Endothelial cell (in vitro differentiated cells): ENCODE data around the gene TRIO. TPM values are rescaled to one million over a fixed set of nuclear protein-coding genes. Genes with fewer than 3 reads are reported as not detected.

Experiments used
- DNase-seq: peaks from one replicate; pipeline ENCODE4 v3.0.0; 2021; ENCODE audit warnings: low spot score
- H3K27ac Mint-ChIP-seq: one replicate; pipeline ENCODE4 v1.8.0; 2021; ENCODE audit warnings: mixed read lengths, inconsistent platforms; ENCODE audit not compliant: unreplicated experiment
- H3K27me3 Mint-ChIP-seq: one replicate; pipeline ENCODE4 v1.8.0; 2021; ENCODE audit warnings: mild to moderate bottlenecking, moderate library complexity, mixed read lengths, inconsistent platforms; ENCODE audit not compliant: unreplicated experiment
- H3K36me3 Mint-ChIP-seq: one replicate; pipeline ENCODE4 v1.8.0; 2021; ENCODE audit warnings: mild to moderate bottlenecking, low read depth, mixed read lengths, inconsistent platforms; ENCODE audit not compliant: unreplicated experiment
- H3K4me1 Mint-ChIP-seq: one replicate; pipeline ENCODE4 v1.8.0; 2021; ENCODE audit warnings: mild to moderate bottlenecking, mixed read lengths, inconsistent platforms; ENCODE audit not compliant: unreplicated experiment
- H3K4me3 Mint-ChIP-seq: one replicate; pipeline ENCODE4 v1.8.0; 2021; ENCODE audit warnings: mild to moderate bottlenecking, mixed read lengths, inconsistent platforms; ENCODE audit not compliant: unreplicated experiment
- H3K9me3 Mint-ChIP-seq: one replicate; pipeline ENCODE4 v1.8.0; 2021; ENCODE audit warnings: mixed read lengths, inconsistent platforms; ENCODE audit not compliant: unreplicated experiment
- total RNA-seq: library from RNA; stranded (reverse); fragmentation: NEBNext Ultra II Directional; extraction: Animal tissue kit (Norgen Biotek cat#: 25700); gene quantifications from one replicate; pipeline ENCODE4 v1.2.1, GENCODE V29; 2021; ENCODE audit not compliant: unreplicated experiment
- TF ChIP-seq, protein P1 (sequence below): fragments of 200-600 bp; sonication (generic); IDR thresholded peaks from one replicate; pipeline ENCODE4 v1.5.0; 2021; ENCODE audit warnings: antibody characterized with exemption; ENCODE audit not compliant: unreplicated experiment

Gene TRIO
- total RNA-seq, 1 donor from 2014 or later = 229 TPM

DNA sequence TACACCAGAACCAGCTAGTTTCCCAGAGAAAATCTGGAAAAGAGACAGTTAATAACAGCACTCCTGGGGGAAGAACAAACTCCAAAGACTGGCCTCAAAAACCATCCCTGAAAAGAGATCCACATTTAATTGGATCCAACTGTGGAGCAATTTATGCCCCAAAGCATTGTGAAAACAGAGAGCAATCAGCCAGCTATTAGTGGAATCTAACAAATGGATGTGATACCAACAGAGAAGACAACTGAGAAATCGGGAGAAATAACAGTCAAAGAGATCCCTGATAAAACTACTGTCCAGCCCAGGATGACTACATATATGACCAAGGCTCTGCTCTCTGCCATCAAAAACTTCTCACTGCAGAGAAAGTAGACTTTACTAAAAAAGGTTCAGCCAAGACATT, 40.5 kb upstream of the TRIO start:
- Mint-ChIP-seq H3K9me3 (no peaks in the 10 kb centered on the region), H3K36me3 (no peaks in the 10 kb centered on the region), H3K27me3 (no peaks in the 10 kb centered on the region), H3K4me1 (no peaks in the 10 kb centered on the region), H3K4me3 (no peak overlapping the region), H3K27ac (no peak overlapping the region)
- TF ChIP-seq, protein P1, sequence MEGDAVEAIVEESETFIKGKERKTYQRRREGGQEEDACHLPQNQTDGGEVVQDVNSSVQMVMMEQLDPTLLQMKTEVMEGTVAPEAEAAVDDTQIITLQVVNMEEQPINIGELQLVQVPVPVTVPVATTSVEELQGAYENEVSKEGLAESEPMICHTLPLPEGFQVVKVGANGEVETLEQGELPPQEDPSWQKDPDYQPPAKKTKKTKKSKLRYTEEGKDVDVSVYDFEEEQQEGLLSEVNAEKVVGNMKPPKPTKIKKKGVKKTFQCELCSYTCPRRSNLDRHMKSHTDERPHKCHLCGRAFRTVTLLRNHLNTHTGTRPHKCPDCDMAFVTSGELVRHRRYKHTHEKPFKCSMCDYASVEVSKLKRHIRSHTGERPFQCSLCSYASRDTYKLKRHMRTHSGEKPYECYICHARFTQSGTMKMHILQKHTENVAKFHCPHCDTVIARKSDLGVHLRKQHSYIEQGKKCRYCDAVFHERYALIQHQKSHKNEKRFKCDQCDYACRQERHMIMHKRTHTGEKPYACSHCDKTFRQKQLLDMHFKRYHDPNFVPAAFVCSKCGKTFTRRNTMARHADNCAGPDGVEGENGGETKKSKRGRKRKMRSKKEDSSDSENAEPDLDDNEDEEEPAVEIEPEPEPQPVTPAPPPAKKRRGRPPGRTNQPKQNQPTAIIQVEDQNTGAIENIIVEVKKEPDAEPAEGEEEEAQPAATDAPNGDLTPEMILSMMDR = no peak
- DNase-seq = no peak

DNA sequence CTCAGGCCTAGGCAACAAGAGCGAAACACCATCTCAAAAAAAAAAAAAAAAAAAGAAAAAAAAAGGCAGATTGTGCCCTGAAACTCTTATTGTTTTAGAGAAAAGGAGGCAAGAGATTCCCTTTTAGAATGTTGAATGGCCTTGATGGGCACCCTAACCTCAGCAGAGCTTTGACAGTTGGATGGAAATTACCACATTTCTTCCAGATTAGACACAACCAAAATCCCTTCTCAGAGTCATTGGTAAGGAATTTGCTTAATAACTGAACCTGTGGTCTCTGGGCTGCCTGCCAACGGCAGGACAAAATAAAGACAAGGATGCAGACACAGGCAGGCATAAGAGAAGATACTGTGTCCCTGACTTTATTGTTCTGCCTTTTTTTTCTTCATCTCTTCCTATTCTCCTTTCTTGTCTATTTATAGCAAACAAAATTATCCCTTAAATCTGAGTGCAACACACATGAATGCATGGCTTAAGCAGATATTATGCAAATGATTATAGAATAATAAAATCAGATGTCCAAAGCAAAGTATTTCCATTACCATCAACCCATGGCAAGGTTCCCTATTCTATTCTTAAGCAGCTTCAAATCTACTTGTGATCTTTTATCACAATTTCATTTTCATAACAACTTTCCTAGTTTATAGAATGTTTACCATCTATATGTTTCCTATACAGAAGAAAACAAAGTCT, 37.3 kb upstream of the TRIO start:
- no peak overlapping the region for H3K4me3 Mint-ChIP-seq
- DNase-seq = no peak

DNA sequence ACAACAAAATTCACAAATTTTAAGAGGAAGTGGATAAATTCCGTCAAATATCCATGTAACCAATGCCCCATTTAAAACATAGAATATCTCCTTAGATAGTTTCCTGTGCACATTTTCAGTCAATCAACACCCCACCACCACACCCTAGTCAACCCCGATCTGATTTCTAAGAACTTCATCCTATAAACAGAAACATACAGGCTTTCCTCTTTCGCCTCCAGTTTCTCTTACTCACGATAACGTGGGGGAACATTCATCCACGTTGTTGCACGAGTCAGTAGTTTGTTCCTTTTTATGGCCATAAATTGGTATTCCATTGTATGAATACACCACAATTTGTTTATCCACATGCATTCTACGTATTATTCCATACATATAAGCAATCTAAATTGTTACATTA, 35.6 kb upstream of the TRIO start:
- Mint-ChIP-seq H3K27ac (no peak overlapping the region), H3K27me3 (no peaks in the 10 kb centered on the region), H3K4me1 (peaks cover 7% of the 10 kb centered on the region), H3K36me3 (peaks cover 5% of the 10 kb centered on the region), H3K9me3 (no peaks in the 10 kb centered on the region), H3K4me3 (no peak overlapping the region)
- TF ChIP-seq, protein P1 = no peak
- no peak for DNase-seq

More for the DNA sequence above, 37.3 kb upstream of the TRIO start:
- Mint-ChIP-seq H3K27ac (no peak overlapping the region), H3K4me1 (peaks cover 7% of the 10 kb centered on the region), H3K9me3 (no peaks in the 10 kb centered on the region), H3K36me3 (no peaks in the 10 kb centered on the region), H3K27me3 (no peaks in the 10 kb centered on the region)
- TF ChIP-seq, protein P1 = no peak

DNA sequence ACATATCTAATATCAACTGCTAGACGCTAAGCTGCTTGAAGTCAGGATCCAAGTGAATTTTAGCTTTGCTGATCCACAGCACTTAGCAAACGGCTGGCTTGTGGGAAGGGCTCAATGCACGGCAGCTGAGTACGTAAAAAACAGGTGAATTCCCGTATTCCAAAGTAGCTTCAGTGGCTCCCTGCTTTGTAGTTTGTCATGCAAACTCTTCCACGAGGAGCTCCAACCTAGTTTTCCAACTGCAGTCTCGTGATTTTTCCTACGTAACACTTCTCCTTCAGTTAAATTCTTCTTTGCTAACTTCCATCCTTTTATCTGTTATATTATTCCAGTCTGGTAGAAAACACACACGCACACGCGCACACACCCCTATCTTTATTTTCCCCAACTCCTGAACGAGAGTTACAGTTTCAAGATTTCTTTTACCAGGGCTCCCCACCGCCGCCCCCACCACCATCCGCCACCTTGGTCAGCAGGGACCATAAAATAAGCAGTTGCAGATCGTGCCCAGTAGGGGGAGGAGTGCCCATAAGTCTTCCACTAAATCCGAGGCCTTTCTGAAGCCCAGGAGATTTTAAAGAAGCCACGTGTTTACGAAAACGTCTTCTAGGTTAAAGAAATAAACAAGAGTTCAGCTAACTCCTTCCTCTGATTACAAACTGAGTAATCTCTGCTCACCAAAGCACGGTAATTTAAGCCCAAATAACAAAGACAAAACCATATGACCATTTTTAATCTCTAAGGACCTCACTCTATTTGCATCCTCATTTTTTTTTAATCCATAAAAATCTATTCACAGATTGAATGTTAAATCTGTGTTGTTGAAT, 34.8 kb upstream of the TRIO start:
- Mint-ChIP-seq H3K4me1 (peaks cover 7% of the 10 kb centered on the region), H3K4me3 (peak overlapping the region; percentile 54), H3K36me3 (peaks cover 5% of the 10 kb centered on the region), H3K27me3 (no peaks in the 10 kb centered on the region), H3K27ac (no peak overlapping the region), H3K9me3 (no peaks in the 10 kb centered on the region)
- peak; percentile 54 for DNase-seq
- TF ChIP-seq, protein P1 = peak; percentile 84
